Mesendoderm (in vitro differentiated cells): ENCODE measurements around the gene SHANK1.

Experiments used
- DNase-seq: peaks from one replicate; pipeline ENCODE4 v3.0.0; 2013
- H2AK5ac ChIP-seq: 2 replicates; pipeline ENCODE4 v1.6.1; 2013; ENCODE audit warnings: low read length, inconsistent platforms
- H2BK120ac ChIP-seq: 2 replicates; pipeline ENCODE4 v1.6.1; 2013; ENCODE audit warnings: low read depth, mild to moderate bottlenecking, low read length, moderate library complexity, mixed read lengths
- H2BK15ac ChIP-seq: replicated peaks from 2 replicates; pipeline ENCODE4 v1.6.1; 2013; ENCODE audit warnings: low read depth, mild to moderate bottlenecking, moderate library complexity
- H2BK5ac ChIP-seq: 2 replicates; pipeline ENCODE4 v1.6.1; 2013; ENCODE audit warnings: low read length, inconsistent platforms
- H3K18ac ChIP-seq: 2 replicates; pipeline ENCODE4 v1.6.1; 2013; ENCODE audit warnings: mild to moderate bottlenecking, low read length, mixed read lengths
- H3K23ac ChIP-seq: one replicate; pipeline ENCODE4 v1.6.1; 2013; ENCODE audit warnings: low read length
- H3K27ac ChIP-seq: 2 replicates; pipeline ENCODE4 v1.5.1; 2013; ENCODE audit warnings: low read depth, mild to moderate bottlenecking, inconsistent platforms, low read length, moderate library complexity
- H3K27me3 ChIP-seq: 2 replicates; pipeline ENCODE4 v1.6.1; 2013; ENCODE audit warnings: low read length, control low read depth, mild to moderate bottlenecking, inconsistent platforms; ENCODE audit not compliant: insufficient read depth, poor library complexity
- H3K36me3 ChIP-seq: 2 replicates; pipeline ENCODE4 v1.6.1; 2013; ENCODE audit warnings: low read length, inconsistent platforms; ENCODE audit not compliant: control insufficient read depth, insufficient read depth
- H3K4ac ChIP-seq: one replicate; pipeline ENCODE4 v1.6.1; 2013; ENCODE audit warnings: low read depth, mild to moderate bottlenecking, low read length, moderate library complexity
- H3K4me1 ChIP-seq: 2 replicates; pipeline ENCODE4 v1.6.1; 2013; ENCODE audit warnings: low read depth, low read length, inconsistent platforms; ENCODE audit not compliant: control insufficient read depth
- H3K4me2 ChIP-seq: 2 replicates; pipeline ENCODE4 v1.6.1; 2013; ENCODE audit warnings: low read length
- H3K4me3 ChIP-seq: 2 replicates; pipeline ENCODE4 v1.5.1; 2013; ENCODE audit warnings: mild to moderate bottlenecking, low read length
- H3K56ac ChIP-seq: one replicate; pipeline ENCODE4 v1.6.1; 2013; ENCODE audit warnings: low read length
- H3K79me1 ChIP-seq: 2 replicates; pipeline ENCODE4 v1.6.1; 2013; ENCODE audit warnings: low read length, inconsistent platforms
- H3K79me2 ChIP-seq: 2 replicates; pipeline ENCODE4 v1.6.1; 2013; ENCODE audit warnings: mild to moderate bottlenecking, low read length; ENCODE audit not compliant: control insufficient read depth, insufficient read depth
- H3K9ac ChIP-seq: 2 replicates; pipeline ENCODE4 v1.6.1; 2013; ENCODE audit warnings: low read length, inconsistent platforms
- H4K5ac ChIP-seq: one replicate; pipeline ENCODE4 v1.6.1; 2013; ENCODE audit warnings: low read length
- H4K8ac ChIP-seq: one replicate; pipeline ENCODE4 v1.6.1; 2013; ENCODE audit warnings: low read depth, mild to moderate bottlenecking, control low read depth, low read length, moderate library complexity
- WGBS: extraction: QIAGEN DNeasy Blood & Tissue Kit; methylation state at CpG from one replicate; pipeline ENCODE4 v1.1.7; 2013; ENCODE audit warnings: low lambda C conversion rate, missing lambda C conversion rate; ENCODE audit not compliant: insufficient coverage; ENCODE audit errors: extremely low coverage; 5-methylcytosine and 5-hydroxymethylcytosine counted together

Gene SHANK1

DNA sequence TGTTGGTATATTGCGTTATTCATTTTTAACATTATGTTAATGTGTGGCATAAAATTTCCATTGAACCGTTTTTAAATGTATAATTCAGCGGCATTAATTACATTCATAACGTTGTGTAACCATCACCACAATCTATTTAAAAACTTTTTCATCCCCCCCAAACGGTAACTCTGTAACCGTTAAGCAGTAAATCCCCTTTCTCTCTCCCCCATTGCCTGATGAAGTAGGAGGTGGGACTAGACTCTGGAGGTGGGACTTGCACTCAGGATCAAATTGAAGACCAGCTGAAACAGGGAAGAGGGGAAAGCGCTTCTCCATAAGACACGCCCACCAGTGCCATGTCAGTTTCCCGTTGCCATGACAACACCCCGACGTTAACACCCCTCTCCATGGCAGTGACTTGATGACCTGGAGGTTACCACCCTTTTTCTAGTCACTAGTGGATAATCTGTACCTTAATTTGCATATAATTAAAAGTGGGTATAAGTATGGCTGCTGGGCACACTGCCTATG, 20.4 kb upstream of the SHANK1 start:
- no peak overlapping the region for H3K9ac ChIP-seq
- H4K8ac ChIP-seq, result no peak overlapping the region
- no peak overlapping the region for H3K4me3 ChIP-seq
- H3K56ac ChIP-seq, result no peak overlapping the region
- H3K4me2 ChIP-seq, result no peak overlapping the region
- no peak overlapping the region for H3K18ac ChIP-seq
- H2BK5ac ChIP-seq, result no peak overlapping the region
- H3K23ac ChIP-seq, result no peak overlapping the region
- no peak overlapping the region for H3K27ac ChIP-seq
- peak; percentile 67 for DNase-seq
- no peak overlapping the region for H3K4ac ChIP-seq
- whole genome bisulfite sequencing, result 100% methylated on average over 4 of the region's 11 CpGs
- H2BK120ac ChIP-seq, result no peak overlapping the region
- no peaks in the 10 kb centered on the region for H3K4me1 ChIP-seq
- H4K5ac ChIP-seq, result no peak overlapping the region
- no peak overlapping the region for H2BK15ac ChIP-seq
- no peak overlapping the region for H2AK5ac ChIP-seq
- H3K27me3 ChIP-seq, result no peaks in the 10 kb centered on the region
- H3K79me1 ChIP-seq, result no peaks in the 10 kb centered on the region
- H3K79me2 ChIP-seq, result no peaks in the 10 kb centered on the region
- no peaks in the 10 kb centered on the region for H3K36me3 ChIP-seq

DNA sequence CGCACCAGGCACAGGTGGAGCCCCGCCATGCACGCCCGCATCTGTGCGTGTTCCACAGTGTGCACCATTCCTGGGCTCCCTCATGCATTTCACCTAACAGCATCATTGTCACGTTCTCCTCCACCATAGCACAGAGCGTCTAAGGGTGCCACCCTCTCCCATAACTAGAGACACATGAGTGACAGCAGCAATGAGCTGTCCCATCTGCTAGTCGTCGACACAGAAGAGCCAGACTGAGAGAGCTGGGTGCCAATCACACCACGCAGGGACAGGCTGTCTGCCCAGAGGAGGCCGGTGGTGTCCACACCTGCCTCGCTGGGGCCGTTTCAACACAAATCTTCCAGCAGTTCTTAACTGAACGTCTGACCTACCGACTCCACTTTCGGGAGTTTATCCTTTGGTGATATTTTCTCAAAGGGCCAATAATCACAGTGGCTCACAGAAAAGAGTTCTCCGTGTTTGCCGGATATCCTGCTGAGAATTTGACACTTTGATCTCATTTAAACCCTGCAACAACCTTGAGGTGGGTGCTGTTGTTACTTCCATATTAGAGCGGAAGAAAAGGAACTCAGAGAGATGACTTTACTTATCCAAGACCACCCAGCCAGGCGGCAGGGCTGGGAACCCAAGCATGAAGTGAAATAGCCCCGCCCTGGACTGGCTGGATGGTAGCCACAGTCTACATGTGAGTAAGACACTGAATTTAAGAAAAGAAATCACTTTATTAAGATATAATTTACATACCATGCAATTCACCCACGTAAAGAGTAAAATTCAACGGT, 19.7 kb upstream of the SHANK1 start:
- no peaks in the 10 kb centered on the region for H3K4me1 ChIP-seq
- no peak overlapping the region for H2BK15ac ChIP-seq
- H3K18ac ChIP-seq, result no peak overlapping the region
- no peak overlapping the region for H3K23ac ChIP-seq
- no peak overlapping the region for H2BK5ac ChIP-seq
- H3K4me2 ChIP-seq, result no peak overlapping the region
- no peak overlapping the region for H2AK5ac ChIP-seq
- no peak for DNase-seq
- H4K8ac ChIP-seq, result no peak overlapping the region
- H3K4ac ChIP-seq, result no peak overlapping the region
- H3K79me2 ChIP-seq, result no peaks in the 10 kb centered on the region
- no peak overlapping the region for H2BK120ac ChIP-seq
- no peak overlapping the region for H3K27ac ChIP-seq
- H3K9ac ChIP-seq, result no peak overlapping the region
- no peak overlapping the region for H4K5ac ChIP-seq
- no peaks in the 10 kb centered on the region for H3K79me1 ChIP-seq
- H3K36me3 ChIP-seq, result no peaks in the 10 kb centered on the region
- no peak overlapping the region for H3K56ac ChIP-seq
- H3K27me3 ChIP-seq, result no peaks in the 10 kb centered on the region
- H3K4me3 ChIP-seq, result no peak overlapping the region
- no CpG with 5 or more reads among the region's 23 CpGs for WGBS

DNA sequence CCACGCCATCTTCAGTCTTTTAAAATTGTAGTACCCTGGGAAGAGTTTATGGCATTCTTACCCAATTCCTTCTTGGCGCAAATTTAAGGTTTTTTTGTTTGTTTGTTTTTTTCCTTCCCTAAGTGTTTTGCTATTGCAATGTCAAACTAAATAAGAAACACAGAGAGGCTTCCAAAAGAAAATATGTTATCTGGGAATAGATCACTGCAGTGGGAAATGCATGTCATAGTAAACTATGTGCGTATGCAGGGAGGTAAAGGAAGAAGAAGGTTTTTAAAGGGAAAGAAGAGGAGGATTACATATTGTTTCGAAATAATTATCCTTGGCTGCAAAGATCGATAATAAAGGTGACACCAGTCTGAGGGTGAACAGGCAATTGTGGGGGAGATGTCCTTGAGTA, 16.7 kb upstream of the SHANK1 start:
- no peak overlapping the region for H3K18ac ChIP-seq
- H2AK5ac ChIP-seq, result no peak overlapping the region
- H3K23ac ChIP-seq, result no peak overlapping the region
- no peaks in the 10 kb centered on the region for H3K36me3 ChIP-seq
- no peak overlapping the region for H2BK5ac ChIP-seq
- no peak for DNase-seq
- H3K4me3 ChIP-seq, result no peak overlapping the region
- H4K5ac ChIP-seq, result no peak overlapping the region
- no peak overlapping the region for H3K27ac ChIP-seq
- no peaks in the 10 kb centered on the region for H3K79me2 ChIP-seq
- H3K27me3 ChIP-seq, result no peaks in the 10 kb centered on the region
- H3K9ac ChIP-seq, result no peak overlapping the region
- 100% methylated on average over 2 of the region's 5 CpGs for WGBS
- no peak overlapping the region for H3K4ac ChIP-seq
- no peaks in the 10 kb centered on the region for H3K4me1 ChIP-seq
- no peaks in the 10 kb centered on the region for H3K79me1 ChIP-seq
- no peak overlapping the region for H4K8ac ChIP-seq
- H3K56ac ChIP-seq, result no peak overlapping the region
- H2BK120ac ChIP-seq, result no peak overlapping the region
- H3K4me2 ChIP-seq, result no peak overlapping the region
- no peak overlapping the region for H2BK15ac ChIP-seq

DNA sequence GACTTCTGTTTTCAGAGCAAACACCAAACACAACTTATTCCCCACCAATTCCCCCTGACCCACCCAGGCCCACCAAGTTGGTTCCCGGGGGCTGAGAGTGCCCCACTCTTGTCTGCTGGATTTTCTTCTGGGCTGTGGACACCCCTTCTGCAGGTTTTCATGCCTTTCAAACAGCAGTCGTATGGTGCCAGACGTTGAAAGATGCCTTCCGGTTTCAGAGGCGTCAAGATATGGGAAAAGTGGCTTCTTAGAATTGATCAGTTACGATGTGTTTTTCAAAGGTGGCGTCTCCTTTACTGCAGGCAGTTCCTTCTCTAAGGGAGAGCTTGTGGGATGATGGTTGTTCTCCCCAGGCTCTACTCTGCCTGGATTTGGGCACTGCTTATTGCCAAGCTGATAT, 16.3 kb upstream of the SHANK1 start:
- Histone ChIP-seq H3K9ac (no peak overlapping the region), H3K4me2 (no peak overlapping the region), H3K18ac (no peak overlapping the region), H2BK120ac (no peak overlapping the region), H2AK5ac (no peak overlapping the region), H3K56ac (no peak overlapping the region), H3K79me1 (no peaks in the 10 kb centered on the region), H3K23ac (no peak overlapping the region), H2BK5ac (no peak overlapping the region), H3K4me1 (no peaks in the 10 kb centered on the region), H4K5ac (no peak overlapping the region), H3K27me3 (no peaks in the 10 kb centered on the region), H2BK15ac (no peak overlapping the region), H3K36me3 (no peaks in the 10 kb centered on the region), H4K8ac (no peak overlapping the region), H3K27ac (no peak overlapping the region), H3K4ac (no peak overlapping the region), H3K79me2 (no peaks in the 10 kb centered on the region), H3K4me3 (no peak overlapping the region)
- DNase-seq, result no peak
- WGBS, result no CpG with 5 or more reads among the region's 7 CpGs

DNA sequence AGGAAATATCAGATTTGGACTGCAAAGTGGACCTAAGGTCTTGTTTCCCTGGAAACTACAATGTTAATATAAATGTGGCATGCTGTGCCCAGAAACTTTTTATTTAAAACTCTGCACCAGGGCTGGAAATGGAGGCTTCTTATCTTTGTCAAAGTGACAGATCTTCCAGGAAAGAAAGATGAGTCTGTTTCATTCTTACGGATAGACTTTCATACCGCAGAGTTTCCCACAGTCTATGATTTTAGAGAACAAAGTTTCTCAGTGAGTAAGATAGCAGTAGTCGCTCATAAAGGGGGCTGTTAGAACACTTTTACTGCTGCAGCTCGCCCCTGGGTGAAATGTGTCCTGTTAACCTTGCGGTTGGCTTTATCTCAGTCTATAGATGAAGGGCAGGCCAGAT, 10.3 kb upstream of the SHANK1 start:
- WGBS, result no CpG with 5 or more reads among the region's 5 CpGs

More for the DNA sequence above, 10.3 kb upstream of the SHANK1 start:
- no peak overlapping the region for H3K23ac ChIP-seq
- no peaks in the 10 kb centered on the region for H3K27me3 ChIP-seq
- H2BK5ac ChIP-seq, result no peak overlapping the region
- H3K4me3 ChIP-seq, result no peak overlapping the region
- H4K5ac ChIP-seq, result no peak overlapping the region
- no peaks in the 10 kb centered on the region for H3K36me3 ChIP-seq
- no peak overlapping the region for H3K56ac ChIP-seq
- no peak overlapping the region for H3K27ac ChIP-seq
- H3K9ac ChIP-seq, result no peak overlapping the region
- H3K79me2 ChIP-seq, result no peaks in the 10 kb centered on the region
- no peak overlapping the region for H2AK5ac ChIP-seq
- peaks cover 2% of the 10 kb centered on the region for H3K4me1 ChIP-seq
- H3K18ac ChIP-seq, result no peak overlapping the region
- peaks cover 4% of the 10 kb centered on the region for H3K79me1 ChIP-seq
- no peak overlapping the region for H3K4me2 ChIP-seq
- no peak overlapping the region for H3K4ac ChIP-seq
- H2BK15ac ChIP-seq, result no peak overlapping the region
- H2BK120ac ChIP-seq, result no peak overlapping the region
- H4K8ac ChIP-seq, result no peak overlapping the region
- DNase-seq, result no peak
